ENCODE measurements around the gene PDXDC1.
A peak's percentile ranks its signal among the peaks of the same experiment; 100 is the strongest.
"Not testable (repeated sequence)": the region's sequence is repeated elsewhere in the genome, so short reads cannot be mapped to it uniquely, and the experiment has no call there.

The PDXDC1 gene

GRCh38 chr16:14971621-14972228, 3.1 kb upstream of the PDXDC1 start:
- not testable (repeated sequence) for DNase-seq

DNA sequence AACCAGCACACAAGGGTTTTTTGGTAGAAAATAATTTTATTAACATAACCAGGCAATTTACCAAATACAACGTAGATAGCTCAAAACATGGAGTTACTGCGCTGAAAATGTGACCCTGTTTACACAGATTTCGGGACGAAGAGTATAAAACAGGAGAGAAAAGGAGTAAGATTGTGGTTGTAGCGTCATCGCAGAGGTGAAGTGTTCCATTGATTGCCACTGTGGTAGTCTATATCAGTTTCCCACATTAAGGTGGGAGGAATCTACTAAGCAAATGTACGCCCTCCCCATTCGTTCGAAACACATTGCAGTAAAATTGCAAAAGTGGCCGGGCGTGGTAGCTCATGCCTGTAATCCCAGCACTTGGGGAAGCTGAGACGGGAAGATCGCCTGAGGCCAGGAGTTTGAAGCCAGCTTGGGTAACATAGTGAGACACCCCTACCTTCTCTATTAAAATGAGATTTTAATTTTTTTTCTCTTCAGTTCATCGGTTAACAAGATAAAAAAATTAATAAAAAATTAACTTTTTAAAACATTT, 972 bp upstream of the PDXDC1 start:
- DNase-seq: not testable (repeated sequence)

- DNase-seq: not testable (repeated sequence)
Measured at GRCh38 chr16:14974331-14974655, 533 bp upstream of the PDXDC1 start.

- DNase-seq: peak in 26 of 51 donors; percentile 15 to 64 (median 40)
Measured at GRCh38 chr16:14975418-14976194, 780 bp downstream of the PDXDC1 start.

DNA sequence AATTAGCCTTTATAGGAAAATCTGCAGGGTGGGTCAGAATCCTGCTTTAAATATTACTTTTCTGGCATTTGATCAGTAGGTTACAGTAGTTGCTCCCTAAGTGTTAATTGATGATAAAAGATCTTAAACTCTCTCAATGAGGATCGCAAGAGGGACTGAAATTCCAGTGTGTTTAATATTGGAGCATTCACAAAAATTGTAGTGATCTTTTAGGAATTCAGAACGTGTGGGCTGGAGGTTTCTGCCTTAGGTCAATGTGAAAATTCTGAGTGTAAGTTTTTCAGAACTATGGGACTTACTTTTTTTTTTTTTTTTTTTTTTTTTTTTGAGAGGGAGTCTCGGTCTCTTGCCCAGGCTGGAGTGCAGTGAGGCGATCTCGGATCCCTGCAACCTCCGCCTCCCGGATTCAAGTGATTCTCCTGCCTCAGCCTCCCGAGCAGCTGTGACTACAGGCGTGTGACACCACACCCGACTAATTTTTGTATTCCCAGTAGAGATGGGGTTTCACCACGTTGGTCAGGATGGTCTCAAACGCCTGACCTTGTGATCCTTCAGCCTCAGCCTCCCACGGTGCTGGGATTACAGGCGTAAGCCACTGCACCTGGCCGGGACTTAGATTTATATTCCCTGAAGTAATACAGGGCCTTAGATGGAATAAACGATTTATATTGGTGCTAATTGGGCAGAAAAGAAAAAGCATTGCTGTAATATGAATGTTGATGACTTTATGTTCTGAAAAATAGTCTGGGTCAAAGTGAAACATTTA, 2.3 kb downstream of the PDXDC1 start:
- DNase-seq: not testable (repeated sequence)

DNA sequence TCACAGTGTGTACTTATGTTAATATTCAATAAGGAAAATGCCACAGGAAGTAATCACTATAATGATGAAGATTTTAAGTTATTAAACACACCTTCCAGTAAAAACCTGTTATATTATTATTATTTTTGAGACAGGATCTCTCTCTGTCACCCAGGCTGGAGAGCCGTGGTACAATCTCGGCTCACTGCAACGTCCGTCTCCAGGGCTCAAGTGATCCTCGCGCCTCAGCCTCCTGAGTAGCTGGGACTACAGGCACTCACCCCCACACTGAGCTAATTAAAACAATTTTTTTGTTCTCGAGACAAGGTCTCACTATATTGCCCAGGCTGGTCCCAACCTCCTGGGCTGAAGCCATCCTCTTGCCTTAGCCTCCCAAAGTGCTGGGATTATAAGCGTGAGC, 3.5 kb downstream of the PDXDC1 start:
- not testable (repeated sequence) for DNase-seq

GRCh38 chr16:14978908-14979307, 4.1 kb downstream of the PDXDC1 start:
- DNase-seq: not testable (repeated sequence)

- not testable (repeated sequence) for DNase-seq
Measured at GRCh38 chr16:14981234-14981633, 6.4 kb downstream of the PDXDC1 start.

GRCh38 chr16:14982521-14982920, 7.7 kb downstream of the PDXDC1 start:
- not testable (repeated sequence) for DNase-seq

DNA sequence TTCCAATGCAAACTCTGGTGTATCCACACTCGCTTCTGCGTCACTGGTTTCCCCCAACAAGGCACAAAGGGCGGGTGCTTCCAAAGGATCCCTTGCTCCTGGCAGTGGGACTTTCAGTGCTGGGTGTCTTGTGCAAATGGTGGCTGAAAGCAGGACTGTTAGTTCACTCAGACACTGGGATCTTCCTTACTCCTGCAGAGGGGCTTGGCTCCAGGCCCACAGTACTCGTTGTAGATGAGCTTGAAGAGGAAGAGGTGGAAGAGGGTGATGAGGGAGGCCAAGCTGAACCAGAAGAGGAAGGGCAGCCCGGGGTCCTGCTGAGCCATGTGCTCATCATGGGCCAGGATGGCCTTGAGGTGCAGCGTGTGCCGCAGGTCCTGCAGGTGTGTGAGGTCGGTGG, 13.3 kb downstream of the PDXDC1 start:
- DNase-seq: not testable (repeated sequence)

DNA sequence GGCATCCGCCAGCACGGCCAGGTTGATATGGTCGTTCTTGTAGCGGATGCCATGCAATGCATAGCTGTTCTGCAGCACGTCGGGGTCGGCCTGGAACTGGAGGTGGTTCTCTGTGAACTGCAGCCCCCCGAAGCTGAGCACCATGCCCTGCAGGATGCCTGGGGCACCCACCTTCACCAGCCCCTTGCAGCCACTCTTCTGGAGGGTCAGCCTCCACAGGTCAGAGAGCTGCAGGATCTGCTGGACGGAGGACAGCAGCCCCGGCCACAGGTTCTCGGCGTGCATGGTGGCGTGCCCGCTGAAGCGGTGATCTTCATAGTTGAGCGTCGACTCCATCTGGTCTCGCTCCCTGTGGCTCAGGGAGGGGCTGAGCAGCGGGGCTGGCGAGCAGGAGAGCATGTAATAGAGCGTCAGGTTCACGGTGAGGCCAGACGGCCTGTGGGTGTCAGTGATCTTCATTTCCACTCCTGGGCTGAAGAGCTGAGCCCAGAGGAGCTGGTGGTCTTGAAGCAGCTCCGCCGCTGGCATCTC, 13.9 kb downstream of the PDXDC1 start:
- not testable (repeated sequence) for DNase-seq

DNA sequence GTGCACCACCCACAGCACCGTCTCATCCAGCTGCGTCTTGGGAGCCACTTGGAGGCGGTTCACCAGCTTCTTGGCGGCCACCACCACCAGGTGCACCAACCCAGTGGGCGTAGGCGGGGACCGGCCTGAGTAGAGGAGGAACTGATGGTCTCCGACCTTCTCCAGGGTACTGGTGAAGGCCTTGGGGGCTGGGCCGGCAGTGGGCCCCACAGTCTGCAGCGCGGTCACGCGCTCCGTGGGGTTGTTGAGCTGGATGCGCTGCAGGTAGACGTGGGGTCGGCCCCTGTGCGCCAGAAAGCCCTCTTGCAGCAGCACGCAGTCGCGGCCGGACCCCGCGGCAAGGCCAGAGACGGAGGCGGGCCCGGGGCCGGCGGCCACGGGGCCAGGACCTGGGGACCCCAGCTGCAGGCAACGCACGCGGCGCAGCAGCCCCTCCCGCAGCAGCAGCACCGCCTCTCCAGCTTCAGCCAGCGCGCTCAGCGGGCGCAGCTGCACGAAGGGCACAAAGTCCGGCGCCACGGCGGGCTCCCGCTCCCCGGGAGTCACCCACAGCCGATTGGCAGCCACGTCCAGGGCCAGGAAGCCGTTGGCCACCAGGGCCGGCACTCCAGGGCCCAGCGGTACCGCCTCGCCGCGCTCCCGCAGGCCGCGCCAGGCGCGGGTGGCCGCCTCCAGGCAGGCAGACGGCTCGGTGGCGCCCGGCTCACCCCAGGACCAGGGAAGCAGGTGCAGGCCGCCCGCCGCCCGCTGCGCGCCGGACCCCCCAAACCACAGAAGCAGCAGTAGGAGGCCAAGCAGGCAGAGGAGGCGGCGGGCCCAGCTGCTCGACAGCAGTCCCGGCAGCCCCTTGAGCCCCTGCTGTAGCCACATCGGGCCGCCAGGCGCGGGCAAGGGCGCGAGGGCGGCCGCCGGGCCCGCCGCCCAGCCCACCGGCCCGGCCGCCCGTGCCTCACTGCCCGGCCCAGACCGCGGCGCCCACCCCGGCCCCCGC, 14.8 kb downstream of the PDXDC1 start:
- peak in 7 of 51 donors; percentile 10 to 48 (median 21) for DNase-seq

- DNase-seq: not testable (repeated sequence)
Measured at GRCh38 chr16:14993277-14994151, 18.7 kb downstream of the PDXDC1 start.

- DNase-seq: not testable (repeated sequence)
Measured at GRCh38 chr16:14996702-14997101, 21.9 kb downstream of the PDXDC1 start.

DNA sequence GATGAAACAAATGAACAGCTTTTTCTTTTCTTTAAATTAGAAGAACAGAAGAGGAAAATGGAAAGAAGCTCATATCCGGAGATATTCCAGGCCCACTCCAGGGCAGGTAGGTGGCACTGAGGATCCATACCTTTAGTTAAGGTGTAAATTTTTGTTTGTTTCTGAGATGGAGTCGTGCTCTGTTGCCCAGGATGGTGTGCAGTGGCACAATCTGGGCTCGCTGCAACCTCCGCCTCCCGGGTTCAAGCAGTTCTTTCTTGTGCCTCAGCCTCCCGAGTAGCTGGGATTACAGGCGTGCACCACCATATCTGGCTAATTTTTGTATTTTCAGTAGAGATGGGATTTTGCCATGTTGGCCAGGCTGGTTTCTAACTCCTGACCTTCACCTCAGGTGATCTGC, 23.5 kb downstream of the PDXDC1 start:
- not testable (repeated sequence) for DNase-seq

- not testable (repeated sequence) for DNase-seq
Measured at GRCh38 chr16:14999845-15000244, 25.0 kb downstream of the PDXDC1 start.

DNA sequence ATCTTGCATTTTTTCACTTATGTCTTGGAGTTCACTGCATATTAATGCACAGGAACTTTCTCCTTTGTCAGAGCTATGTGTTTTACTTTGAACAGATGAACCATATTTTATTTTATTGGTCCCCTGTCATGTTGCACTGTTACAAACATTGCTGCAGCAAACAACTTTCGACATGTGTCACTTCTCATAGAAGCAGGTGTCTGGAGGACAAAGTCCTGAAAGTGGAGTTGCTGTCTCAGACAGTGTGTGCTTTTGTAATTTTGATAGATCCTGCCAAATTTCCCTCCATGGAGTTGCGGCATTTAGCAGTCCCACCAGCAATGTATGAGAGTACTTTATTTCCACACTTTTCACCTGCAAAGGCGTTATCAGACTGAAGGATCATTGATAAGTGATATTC, 27.6 kb downstream of the PDXDC1 start:
- not testable (repeated sequence) for DNase-seq

- DNase-seq: not testable (repeated sequence)
Measured at GRCh38 chr16:15005357-15006132, 30.7 kb downstream of the PDXDC1 start.

- DNase-seq: not testable (repeated sequence)
Measured at GRCh38 chr16:15008647-15009046, 33.8 kb downstream of the PDXDC1 start.

Measured in hypothalamus (tissue), 51 donors.